Measurements from ENCODE around the gene KRT77.
"Not testable (repeated sequence)": the region's sequence is repeated elsewhere in the genome, so short reads cannot be mapped to it uniquely, and the experiment has no call there.

GRCh38 chr12:52669941-52670340, 33.4 kb downstream of the KRT77 start:
- TF ChIP-seq POLR2AphosphoS5 (IDR thresholded peaks at IDR 0.05; ENCODE audit: low read depth, low read length); TAF1 (IDR thresholded peaks at IDR 0.05; ENCODE audit: borderline replicate concordance, low read depth, low read length): not testable (repeated sequence)

All from GM12892 (cell line).